Neuronal stem cell (in vitro differentiated cells): Measurements from ENCODE around the gene NXPE3.
"Not testable (repeated sequence)": the region's sequence is repeated elsewhere in the genome, so short reads cannot be mapped to it uniquely, and the experiment has no call there.

Source experiments
- DNase-seq: peaks from one replicate; pipeline ENCODE4 v3.0.0-alpha.2; 2013; ENCODE audit warnings: low spot score
- H2AFZ ChIP-seq: one replicate; pipeline ENCODE4 v1.6.1; 2013; ENCODE audit warnings: mild to moderate bottlenecking, low read length, inconsistent platforms
- H2AK5ac ChIP-seq: 2 replicates; pipeline ENCODE4 v1.6.1; 2013; ENCODE audit warnings: low read depth, mild to moderate bottlenecking, inconsistent platforms, low read length, moderate library complexity, mixed read lengths
- H2BK120ac ChIP-seq: 2 replicates; pipeline ENCODE4 v1.6.1; 2013; ENCODE audit warnings: low read depth, mild to moderate bottlenecking, inconsistent platforms, low read length, moderate library complexity, mixed read lengths
- H2BK12ac ChIP-seq: one replicate; pipeline ENCODE4 v1.6.1; 2013; ENCODE audit warnings: low read length, inconsistent platforms
- H2BK15ac ChIP-seq: 2 replicates; pipeline ENCODE4 v1.6.1; 2013; ENCODE audit warnings: mild to moderate bottlenecking, low read length, inconsistent platforms, mixed read lengths
- H2BK5ac ChIP-seq: one replicate; pipeline ENCODE4 v1.6.1; 2013; ENCODE audit warnings: inconsistent platforms, mild to moderate bottlenecking, low read length, moderate library complexity
- H3K14ac ChIP-seq: one replicate; pipeline ENCODE4 v1.6.1; 2013; ENCODE audit warnings: low read length, inconsistent platforms
- H3K18ac ChIP-seq: 2 replicates; pipeline ENCODE4 v1.6.1; 2013; ENCODE audit warnings: low read length, inconsistent platforms
- H3K23ac ChIP-seq: 2 replicates; pipeline ENCODE4 v1.6.1; 2013; ENCODE audit warnings: low read depth, mild to moderate bottlenecking, mixed read lengths, low read length, inconsistent platforms; ENCODE audit not compliant: poor library complexity
- H3K27ac ChIP-seq: replicated peaks from 3 replicates; pipeline ENCODE4 v1.5.1; 2013; ENCODE audit warnings: low read length, inconsistent platforms
- H3K27me3 ChIP-seq, 3 experiments: 2 replicates each; pipeline ENCODE4 v1.6.1; 2013; ENCODE audit warnings: low read length in 3 of 3, mild to moderate bottlenecking in 2 of 3, inconsistent platforms in 1 of 3, low read depth in 1 of 3, mixed read lengths in 1 of 3, moderate library complexity in 1 of 3; ENCODE audit not compliant: control insufficient read depth in 3 of 3, insufficient read depth in 3 of 3
- H3K36me3 ChIP-seq, 2 donors: replicated peaks in 1 of 2; 2 replicates each; pipeline ENCODE4 v1.6.1; 2013; ENCODE audit warnings: low read length in 2 of 2; ENCODE audit not compliant: control insufficient read depth in 2 of 2, insufficient read depth in 2 of 2
- H3K4ac ChIP-seq: 2 replicates; pipeline ENCODE4 v1.6.1; 2013; ENCODE audit warnings: inconsistent platforms, mild to moderate bottlenecking, low read length, moderate library complexity
- H3K4me1 ChIP-seq, 2 donors: 1 replicate in 1 of 2; 2 replicates in 1 of 2; pipeline ENCODE4 v1.6.1; 2013; ENCODE audit warnings: low read length in 2 of 2, low read depth in 1 of 2; ENCODE audit not compliant: control insufficient read depth in 2 of 2, insufficient read depth in 1 of 2
- H3K4me2 ChIP-seq: one replicate; pipeline ENCODE4 v1.6.1; 2013; ENCODE audit warnings: mild to moderate bottlenecking, low read length, inconsistent platforms; ENCODE audit not compliant: insufficient read depth, poor library complexity, severe bottlenecking
- H3K4me3 ChIP-seq, 2 donors: 2 replicates each; pipeline ENCODE4 v1.5.1; 2013; ENCODE audit warnings: low read length in 2 of 2, mild to moderate bottlenecking in 2 of 2, inconsistent platforms in 1 of 2, moderate library complexity in 1 of 2
- H3K79me1 ChIP-seq: one replicate; pipeline ENCODE4 v1.6.1; 2013; ENCODE audit warnings: low read depth, mild to moderate bottlenecking, inconsistent platforms, low read length, moderate library complexity
- H3K9ac ChIP-seq: one replicate; pipeline ENCODE4 v1.6.1; 2013; ENCODE audit warnings: mild to moderate bottlenecking, low read depth, low read length, inconsistent platforms; ENCODE audit not compliant: poor library complexity
- H3K9me3 ChIP-seq, 2 donors: replicated peaks in 1 of 2; 2 replicates each; pipeline versions ENCODE3 to v1.6.1; 2013; ENCODE audit warnings: low read length in 2 of 2, mild to moderate bottlenecking in 2 of 2, inconsistent platforms in 1 of 2, low read depth in 1 of 2, mixed read lengths in 1 of 2, moderate library complexity in 1 of 2; ENCODE audit not compliant: control insufficient read depth in 2 of 2, insufficient read depth in 1 of 2
- H4K8ac ChIP-seq: one replicate; pipeline ENCODE4 v1.6.1; 2013; ENCODE audit warnings: low read depth, mild to moderate bottlenecking, inconsistent platforms, low read length, moderate library complexity
- H4K91ac ChIP-seq: one replicate; pipeline ENCODE4 v1.6.1; 2013; ENCODE audit warnings: low read length, low read depth, mild to moderate bottlenecking, inconsistent platforms; ENCODE audit not compliant: poor library complexity
- WGBS, 2 donors: extraction: QIAGEN DNeasy Blood & Tissue Kit; methylation state at CpG; one replicate each; pipeline ENCODE4 v1.1.7; 2013; ENCODE audit warnings: missing lambda C conversion rate in 2 of 2, mixed read lengths in 1 of 2; ENCODE audit not compliant: insufficient read length in 2 of 2, insufficient replicate concordance in 1 of 2; ENCODE audit errors: extremely low coverage in 2 of 2; 5-methylcytosine and 5-hydroxymethylcytosine counted together

Gene NXPE3

GRCh38 chr3:101861212-101861788 is 82.3 kb downstream of the NXPE3 start:
- no peak overlapping the region for H3K9ac ChIP-seq
- H2AK5ac ChIP-seq: no peak overlapping the region
- no peak overlapping the region for H2BK15ac ChIP-seq
- H3K4me2 ChIP-seq: no peak overlapping the region
- H2BK12ac ChIP-seq: no peak overlapping the region
- H2BK120ac ChIP-seq: no peak overlapping the region
- H3K18ac ChIP-seq: no peak overlapping the region
- peaks cover 9 to 51% of the 10 kb centered on the region in 2 donors for H3K36me3 ChIP-seq
- H3K79me1 ChIP-seq: no peaks in the 10 kb centered on the region
- no peak overlapping the region for H3K14ac ChIP-seq
- DNase-seq: no peak
- no peak overlapping the region for H4K91ac ChIP-seq
- no peaks in the 10 kb centered on the region for H3K9me3 ChIP-seq
- H2AFZ ChIP-seq: no peak overlapping the region
- no peak overlapping the region for H3K27ac ChIP-seq
- peaks cover 0 to 1% (median 0%) of the 10 kb centered on the region in 3 experiments for H3K27me3 ChIP-seq
- H3K23ac ChIP-seq: no peak overlapping the region
- no peak overlapping the region for H3K4me3 ChIP-seq
- H3K4me1 ChIP-seq: no peaks in the 10 kb centered on the region
- H2BK5ac ChIP-seq: no peak overlapping the region
- no peak overlapping the region for H3K4ac ChIP-seq
- WGBS, 2 donors: no CpG with 5 or more reads among the region's 3 CpGs
- no peak overlapping the region for H4K8ac ChIP-seq

- no peak overlapping the region for H2BK12ac ChIP-seq
- H3K14ac ChIP-seq: no peak overlapping the region
- H2AFZ ChIP-seq: no peak overlapping the region
- H3K4ac ChIP-seq: no peak overlapping the region
- no peak overlapping the region for H3K4me2 ChIP-seq
- H3K27ac ChIP-seq: no peak overlapping the region
- no peak overlapping the region for H3K4me3 ChIP-seq
- H3K9me3 ChIP-seq: no peaks in the 10 kb centered on the region
- no peak overlapping the region for H2AK5ac ChIP-seq
- H3K36me3 ChIP-seq: peaks cover 9 to 45% of the 10 kb centered on the region in 2 donors
- no peak overlapping the region for H3K18ac ChIP-seq
- H2BK120ac ChIP-seq: no peak overlapping the region
- H3K79me1 ChIP-seq: no peaks in the 10 kb centered on the region
- H3K27me3 ChIP-seq: peaks cover 0 to 1% (median 0%) of the 10 kb centered on the region in 3 experiments
- no peak overlapping the region for H2BK15ac ChIP-seq
- H4K8ac ChIP-seq: no peak overlapping the region
- no peak for DNase-seq
- no peak overlapping the region for H2BK5ac ChIP-seq
- H3K23ac ChIP-seq: no peak overlapping the region
- H4K91ac ChIP-seq: no peak overlapping the region
- WGBS, 2 donors: no CpG with 5 or more reads among the region's 5 CpGs
- no peak overlapping the region for H3K9ac ChIP-seq
- no peaks in the 10 kb centered on the region for H3K4me1 ChIP-seq
Observed at GRCh38 chr3:101861789-101862415, 82.9 kb downstream of the NXPE3 start.

- Histone ChIP-seq H4K91ac (no peak overlapping the region), H3K27ac (no peak overlapping the region), H3K4ac (no peak overlapping the region), H4K8ac (no peak overlapping the region), H3K9me3 (no peaks in the 10 kb centered on the region), H2AFZ (no peak overlapping the region), H2BK15ac (no peak overlapping the region), H3K36me3 (peaks cover 6 to 38% of the 10 kb centered on the region in 2 donors), H3K4me3 (no peak overlapping the region), H2BK5ac (no peak overlapping the region), H2AK5ac (no peak overlapping the region), H3K14ac (no peak overlapping the region), H2BK12ac (no peak overlapping the region), H3K4me2 (no peak overlapping the region), H3K4me1 (peaks cover 2 to 6% of the 10 kb centered on the region in 2 donors), H2BK120ac (no peak overlapping the region), H3K79me1 (no peaks in the 10 kb centered on the region), H3K9ac (no peak overlapping the region), H3K27me3 (peaks cover 0 to 1% (median 0%) of the 10 kb centered on the region in 3 experiments), H3K18ac (no peak overlapping the region), H3K23ac (no peak overlapping the region)
- DNase-seq: no peak
- WGBS, 2 donors: no CpG with 5 or more reads among the region's 3 CpGs
Observed at GRCh38 chr3:101862416-101863165, 83.6 kb downstream of the NXPE3 start.

GRCh38 chr3:101864926-101865325 is 85.9 kb downstream of the NXPE3 start:
- H3K36me3 ChIP-seq: peaks cover 3 to 16% of the 10 kb centered on the region in 2 donors
- not testable (repeated sequence) for H2BK15ac ChIP-seq, H4K8ac ChIP-seq, H3K27ac ChIP-seq, H3K9me3 ChIP-seq, H3K4me2 ChIP-seq, H3K79me1 ChIP-seq, H2BK12ac ChIP-seq, DNase-seq, H2AK5ac ChIP-seq, H3K4ac ChIP-seq, H3K18ac ChIP-seq, H2BK5ac ChIP-seq, H3K27me3 ChIP-seq, H2AFZ ChIP-seq, H3K14ac ChIP-seq, H3K9ac ChIP-seq, H3K4me1 ChIP-seq, H2BK120ac ChIP-seq, H4K91ac ChIP-seq, H3K23ac ChIP-seq, H3K4me3 ChIP-seq
- no CpG with 5 or more reads among the region's 7 CpGs for WGBS, 2 donors
